ENCODE data around the gene GCC1.

Gene GCC1

GRCh38 chr7:127598318-127598717 is 12.9 kb upstream of the GCC1 start:
- no peak overlapping the region for H3K4me3 Mint-ChIP-seq
- no peaks in the 10 kb centered on the region for H3K9me3 Mint-ChIP-seq
- H3K27me3 Mint-ChIP-seq, result no peaks in the 10 kb centered on the region
- no peaks in the 10 kb centered on the region for H3K36me3 Mint-ChIP-seq (ENCODE audit: low read depth)
- H3K4me1 Mint-ChIP-seq (ENCODE audit: low read depth), result no peaks in the 10 kb centered on the region
- no peak overlapping the region for H3K27ac Mint-ChIP-seq

GRCh38 chr7:127595737-127596136 is 10.3 kb upstream of the GCC1 start:
- no peaks in the 10 kb centered on the region for H3K9me3 Mint-ChIP-seq
- H3K4me3 Mint-ChIP-seq, result no peak overlapping the region
- peaks cover 11% of the 10 kb centered on the region for H3K36me3 Mint-ChIP-seq (ENCODE audit: low read depth)
- H3K27me3 Mint-ChIP-seq, result no peaks in the 10 kb centered on the region
- H3K27ac Mint-ChIP-seq, result no peak overlapping the region
- no peaks in the 10 kb centered on the region for H3K4me1 Mint-ChIP-seq (ENCODE audit: low read depth)

- Mint-ChIP-seq H3K36me3 (ENCODE audit: low read depth) (peaks cover 15% of the 10 kb centered on the region), H3K9me3 (no peaks in the 10 kb centered on the region), H3K27ac (no peak overlapping the region), H3K4me1 (ENCODE audit: low read depth) (peaks cover 7% of the 10 kb centered on the region), H3K27me3 (no peaks in the 10 kb centered on the region), H3K4me3 (no peak overlapping the region)
Observed at GRCh38 chr7:127594490-127594889, 9.1 kb upstream of the GCC1 start.

- H3K9me3 Mint-ChIP-seq, result no peaks in the 10 kb centered on the region
- H3K27ac Mint-ChIP-seq, result no peak overlapping the region
- no peak overlapping the region for H3K4me3 Mint-ChIP-seq
- H3K27me3 Mint-ChIP-seq, result no peaks in the 10 kb centered on the region
- H3K36me3 Mint-ChIP-seq (ENCODE audit: low read depth), result peaks cover 15% of the 10 kb centered on the region
- peaks cover 12% of the 10 kb centered on the region for H3K4me1 Mint-ChIP-seq (ENCODE audit: low read depth)
Observed at GRCh38 chr7:127592550-127592949, 7.2 kb upstream of the GCC1 start.

GRCh38 chr7:127591591-127591990 is 6.2 kb upstream of the GCC1 start:
- peaks cover 20% of the 10 kb centered on the region for H3K4me1 Mint-ChIP-seq (ENCODE audit: low read depth)
- no peaks in the 10 kb centered on the region for H3K27me3 Mint-ChIP-seq
- H3K27ac Mint-ChIP-seq, result no peak overlapping the region
- H3K4me3 Mint-ChIP-seq, result no peak overlapping the region
- no peaks in the 10 kb centered on the region for H3K9me3 Mint-ChIP-seq
- H3K36me3 Mint-ChIP-seq (ENCODE audit: low read depth), result peaks cover 15% of the 10 kb centered on the region

GRCh38 chr7:127591189-127591588 is 5.8 kb upstream of the GCC1 start:
- H3K36me3 Mint-ChIP-seq (ENCODE audit: low read depth), result peaks cover 15% of the 10 kb centered on the region
- no peak overlapping the region for H3K27ac Mint-ChIP-seq
- H3K4me1 Mint-ChIP-seq (ENCODE audit: low read depth), result peaks cover 23% of the 10 kb centered on the region
- no peaks in the 10 kb centered on the region for H3K27me3 Mint-ChIP-seq
- H3K9me3 Mint-ChIP-seq, result no peaks in the 10 kb centered on the region
- no peak overlapping the region for H3K4me3 Mint-ChIP-seq

GRCh38 chr7:127589896-127590295 is 4.5 kb upstream of the GCC1 start:
- Mint-ChIP-seq H3K9me3 (no peaks in the 10 kb centered on the region), H3K4me1 (ENCODE audit: low read depth) (peaks cover 30% of the 10 kb centered on the region), H3K4me3 (peak overlapping the region; percentile 99), H3K27ac (no peak overlapping the region), H3K27me3 (no peaks in the 10 kb centered on the region), H3K36me3 (ENCODE audit: low read depth) (peaks cover 15% of the 10 kb centered on the region)

GRCh38 chr7:127588697-127589482 is 3.5 kb upstream of the GCC1 start:
- H3K36me3 Mint-ChIP-seq (ENCODE audit: low read depth), result peaks cover 16% of the 10 kb centered on the region
- H3K27ac Mint-ChIP-seq, result peak overlapping the region; percentile 94
- no peaks in the 10 kb centered on the region for H3K9me3 Mint-ChIP-seq
- H3K27me3 Mint-ChIP-seq, result no peaks in the 10 kb centered on the region
- peak overlapping the region; percentile 99 for H3K4me3 Mint-ChIP-seq
- H3K4me1 Mint-ChIP-seq (ENCODE audit: low read depth), result peaks cover 39% of the 10 kb centered on the region

GRCh38 chr7:127588019-127588696 is 2.8 kb upstream of the GCC1 start, which contains the start of gene ARF5:
Gene ARF5, plus strand, starts transcription at chr7:127588411. Its CDS starts 88 bp downstream, at chr7:127588499.
- peak within 1 kb of the TSS; percentile 94 for H3K27ac Mint-ChIP-seq
- no peaks in the 10 kb centered on the region for H3K9me3 Mint-ChIP-seq
- peak within 1 kb of the TSS; percentile 99 for H3K4me3 Mint-ChIP-seq
- H3K27me3 Mint-ChIP-seq, result no peaks in the 10 kb centered on the region
- peaks cover 23% of the 10 kb centered on the region for H3K36me3 Mint-ChIP-seq (ENCODE audit: low read depth)
- H3K4me1 Mint-ChIP-seq (ENCODE audit: low read depth), result peaks cover 47% of the 10 kb centered on the region

GRCh38 chr7:127587663-127588018 is 2.2 kb upstream of the GCC1 start:
- Mint-ChIP-seq H3K4me1 (ENCODE audit: low read depth) (peaks cover 52% of the 10 kb centered on the region), H3K4me3 (peak overlapping the region; percentile 69)

GRCh38 chr7:127586346-127586745 is 950 bp upstream of the GCC1 start:
- Mint-ChIP-seq H3K27ac (no peak overlapping the region), H3K9me3 (no peaks in the 10 kb centered on the region), H3K4me1 (ENCODE audit: low read depth) (peaks cover 65% of the 10 kb centered on the region), H3K4me3 (peak overlapping the region; percentile 69), H3K36me3 (ENCODE audit: low read depth) (peaks cover 31% of the 10 kb centered on the region), H3K27me3 (no peaks in the 10 kb centered on the region)

More at GRCh38 chr7:127587663-127588018, 2.2 kb upstream of the GCC1 start:
- no peaks in the 10 kb centered on the region for H3K27me3 Mint-ChIP-seq
- no peak overlapping the region for H3K27ac Mint-ChIP-seq
- H3K9me3 Mint-ChIP-seq, result no peaks in the 10 kb centered on the region
- H3K36me3 Mint-ChIP-seq (ENCODE audit: low read depth), result peaks cover 27% of the 10 kb centered on the region

- Mint-ChIP-seq H3K9me3 (no peaks in the 10 kb centered on the region), H3K36me3 (ENCODE audit: low read depth) (peaks cover 33% of the 10 kb centered on the region), H3K4me3 (peak overlapping the region; percentile 90), H3K27ac (peak overlapping the region; percentile 85), H3K4me1 (ENCODE audit: low read depth) (peaks cover 69% of the 10 kb centered on the region), H3K27me3 (no peaks in the 10 kb centered on the region)
Observed at GRCh38 chr7:127584648-127585043, 750 bp downstream of the GCC1 start.

GRCh38 chr7:127582361-127582760 is 3.0 kb downstream of the GCC1 start:
- peaks cover 61% of the 10 kb centered on the region for H3K4me1 Mint-ChIP-seq (ENCODE audit: low read depth)
- H3K36me3 Mint-ChIP-seq (ENCODE audit: low read depth), result peaks cover 41% of the 10 kb centered on the region
- H3K27ac Mint-ChIP-seq, result no peak overlapping the region
- no peaks in the 10 kb centered on the region for H3K9me3 Mint-ChIP-seq
- H3K4me3 Mint-ChIP-seq, result no peak overlapping the region
- H3K27me3 Mint-ChIP-seq, result no peaks in the 10 kb centered on the region

- H3K36me3 Mint-ChIP-seq (ENCODE audit: low read depth), result peaks cover 46% of the 10 kb centered on the region
- peaks cover 56% of the 10 kb centered on the region for H3K4me1 Mint-ChIP-seq (ENCODE audit: low read depth)
- H3K4me3 Mint-ChIP-seq, result peak overlapping the region; percentile 21
- peak overlapping the region; percentile 48 for H3K27ac Mint-ChIP-seq
- H3K9me3 Mint-ChIP-seq, result no peaks in the 10 kb centered on the region
- H3K27me3 Mint-ChIP-seq, result no peaks in the 10 kb centered on the region
Observed at GRCh38 chr7:127581716-127582115, 3.7 kb downstream of the GCC1 start.

- Mint-ChIP-seq H3K27me3 (no peaks in the 10 kb centered on the region), H3K36me3 (ENCODE audit: low read depth) (peaks cover 51% of the 10 kb centered on the region), H3K27ac (no peak overlapping the region), H3K4me3 (no peak overlapping the region), H3K9me3 (no peaks in the 10 kb centered on the region), H3K4me1 (ENCODE audit: low read depth) (peaks cover 46% of the 10 kb centered on the region)
Observed at GRCh38 chr7:127580612-127581011, 4.8 kb downstream of the GCC1 start.

Data from stimulated activated naive CD8-positive, alpha-beta T cell treated with anti-CD3 and anti-CD28 coated beads, Interleukin-15, Interleukin-2, amounts not matched to agents 100 ng/mL and 50 ng/mL, for 24 hours (primary cell).